Rectal smooth muscle tissue (tissue), 1 donor: ENCODE results near the gene ZBTB6.

Source experiments
- H3K27ac ChIP-seq: one replicate; pipeline ENCODE4 v1.7.0; 2013; ENCODE audit warnings: low read depth, low read length, inconsistent platforms
- H3K27me3 ChIP-seq: one replicate; pipeline ENCODE4 v1.7.0; 2013; ENCODE audit warnings: low read length; ENCODE audit not compliant: control insufficient read depth, insufficient read depth
- H3K36me3 ChIP-seq: one replicate; pipeline ENCODE4 v1.7.0; 2013; ENCODE audit warnings: low read length; ENCODE audit not compliant: control insufficient read depth, insufficient read depth
- H3K4me1 ChIP-seq: one replicate; pipeline ENCODE4 v1.7.0; 2013; ENCODE audit warnings: low read length; ENCODE audit not compliant: control insufficient read depth, insufficient read depth
- H3K4me3 ChIP-seq: one replicate; pipeline ENCODE4 v1.7.0; 2013; ENCODE audit warnings: low read length
- H3K9ac ChIP-seq: one replicate; pipeline ENCODE4 v1.7.0; 2013; ENCODE audit warnings: low read length

Gene ZBTB6

GRCh38 chr9:122940749-122941581 lies 27.8 kb upstream of the ZBTB6 start, which contains the start of gene RABGAP1:
RABGAP1 (plus strand) TSS chr9:122941020; CDS start chr9:122957060, 16,040 bp downstream.
- Histone ChIP-seq H3K4me1 (peaks cover 17% of the 10 kb centered on the region), H3K27me3 (no peaks in the 10 kb centered on the region), H3K36me3 (peaks cover 7% of the 10 kb centered on the region), H3K9ac (peak within 1 kb of the TSS; percentile 93), H3K4me3 (peak within 1 kb of the TSS; percentile 97), H3K27ac (peak within 1 kb of the TSS; percentile 96)

GRCh38 chr9:122940454-122940748 lies 27.3 kb upstream of the ZBTB6 start:
- peaks cover 11% of the 10 kb centered on the region for H3K4me1 ChIP-seq
- H3K4me3 ChIP-seq, result peak overlapping the region; percentile 76

GRCh38 chr9:122939601-122940000 lies 26.5 kb upstream of the ZBTB6 start:
- Histone ChIP-seq H3K27me3 (no peaks in the 10 kb centered on the region), H3K4me3 (no peak overlapping the region), H3K36me3 (peaks cover 7% of the 10 kb centered on the region), H3K27ac (no peak overlapping the region), H3K9ac (no peak overlapping the region), H3K4me1 (peaks cover 5% of the 10 kb centered on the region)

More at GRCh38 chr9:122940454-122940748, 27.3 kb upstream of the ZBTB6 start:
- Histone ChIP-seq H3K36me3 (peaks cover 7% of the 10 kb centered on the region), H3K9ac (peak overlapping the region; percentile 45), H3K27me3 (no peaks in the 10 kb centered on the region), H3K27ac (peak overlapping the region; percentile 82)

GRCh38 chr9:122936883-122937282 lies 23.8 kb upstream of the ZBTB6 start:
- peaks cover 11% of the 10 kb centered on the region for H3K4me1 ChIP-seq
- H3K27ac ChIP-seq, result no peak overlapping the region
- H3K27me3 ChIP-seq, result no peaks in the 10 kb centered on the region
- H3K9ac ChIP-seq, result no peak overlapping the region
- H3K36me3 ChIP-seq, result peaks cover 7% of the 10 kb centered on the region
- no peak overlapping the region for H3K4me3 ChIP-seq

- Histone ChIP-seq H3K27me3 (no peaks in the 10 kb centered on the region), H3K4me3 (no peak overlapping the region), H3K4me1 (peaks cover 10% of the 10 kb centered on the region), H3K27ac (no peak overlapping the region), H3K9ac (no peak overlapping the region), H3K36me3 (peaks cover 7% of the 10 kb centered on the region)
These were observed 23.3 kb upstream of the ZBTB6 start for GRCh38 chr9:122936464-122936863.

- peaks cover 3% of the 10 kb centered on the region for H3K36me3 ChIP-seq
- peaks cover 11% of the 10 kb centered on the region for H3K4me1 ChIP-seq
- peak within 1 kb of the TSS; percentile 59 for H3K9ac ChIP-seq
- no peaks in the 10 kb centered on the region for H3K27me3 ChIP-seq
- H3K4me3 ChIP-seq, result peak within 1 kb of the TSS; percentile 86
- peak within 1 kb of the TSS; percentile 83 for H3K27ac ChIP-seq
These were observed 18.4 kb upstream of the ZBTB6 start, which contains the start of gene ZBTB26 for GRCh38 chr9:122931226-122932121. ZBTB26 (minus strand) TSS chr9:122931512; CDS start chr9:122919934, 11,578 bp downstream.

- no peaks in the 10 kb centered on the region for H3K36me3 ChIP-seq
- H3K4me1 ChIP-seq, result peaks cover 11% of the 10 kb centered on the region
- H3K4me3 ChIP-seq, result peak overlapping the region; percentile 86
- H3K27me3 ChIP-seq, result no peaks in the 10 kb centered on the region
- peak overlapping the region; percentile 51 for H3K9ac ChIP-seq
- peak overlapping the region; percentile 83 for H3K27ac ChIP-seq
These were observed 17.6 kb upstream of the ZBTB6 start for GRCh38 chr9:122930541-122931225.

GRCh38 chr9:122929796-122930354 lies 16.8 kb upstream of the ZBTB6 start:
- no peaks in the 10 kb centered on the region for H3K27me3 ChIP-seq
- H3K36me3 ChIP-seq, result no peaks in the 10 kb centered on the region
- peaks cover 11% of the 10 kb centered on the region for H3K4me1 ChIP-seq
- no peak overlapping the region for H3K4me3 ChIP-seq
- no peak overlapping the region for H3K9ac ChIP-seq
- H3K27ac ChIP-seq, result no peak overlapping the region

GRCh38 chr9:122923947-122924346 lies 10.8 kb upstream of the ZBTB6 start:
- H3K36me3 ChIP-seq, result no peaks in the 10 kb centered on the region
- H3K27ac ChIP-seq, result no peak overlapping the region
- no peak overlapping the region for H3K9ac ChIP-seq
- H3K4me3 ChIP-seq, result no peak overlapping the region
- no peaks in the 10 kb centered on the region for H3K27me3 ChIP-seq
- no peaks in the 10 kb centered on the region for H3K4me1 ChIP-seq

- H3K27ac ChIP-seq, result no peak overlapping the region
- H3K4me3 ChIP-seq, result no peak overlapping the region
- no peaks in the 10 kb centered on the region for H3K4me1 ChIP-seq
- H3K9ac ChIP-seq, result no peak overlapping the region
- no peaks in the 10 kb centered on the region for H3K27me3 ChIP-seq
- no peaks in the 10 kb centered on the region for H3K36me3 ChIP-seq
These were observed 9.6 kb upstream of the ZBTB6 start for GRCh38 chr9:122922713-122923112.

- no peaks in the 10 kb centered on the region for H3K27me3 ChIP-seq
- H3K4me1 ChIP-seq, result peaks cover 3% of the 10 kb centered on the region
- no peak overlapping the region for H3K9ac ChIP-seq
- H3K27ac ChIP-seq, result no peak overlapping the region
- no peak overlapping the region for H3K4me3 ChIP-seq
- H3K36me3 ChIP-seq, result no peaks in the 10 kb centered on the region
These were observed 5.2 kb upstream of the ZBTB6 start for GRCh38 chr9:122918310-122918709.

- Histone ChIP-seq H3K27ac (peak overlapping the region; percentile 75), H3K9ac (peak overlapping the region; percentile 34), H3K4me1 (peaks cover 8% of the 10 kb centered on the region), H3K4me3 (peak overlapping the region; percentile 89), H3K36me3 (peaks cover 8% of the 10 kb centered on the region), H3K27me3 (no peaks in the 10 kb centered on the region)
These were observed 506 bp downstream of the ZBTB6 start for GRCh38 chr9:122912671-122912963.
